Measurements from ENCODE around the gene TH.

DNA sequence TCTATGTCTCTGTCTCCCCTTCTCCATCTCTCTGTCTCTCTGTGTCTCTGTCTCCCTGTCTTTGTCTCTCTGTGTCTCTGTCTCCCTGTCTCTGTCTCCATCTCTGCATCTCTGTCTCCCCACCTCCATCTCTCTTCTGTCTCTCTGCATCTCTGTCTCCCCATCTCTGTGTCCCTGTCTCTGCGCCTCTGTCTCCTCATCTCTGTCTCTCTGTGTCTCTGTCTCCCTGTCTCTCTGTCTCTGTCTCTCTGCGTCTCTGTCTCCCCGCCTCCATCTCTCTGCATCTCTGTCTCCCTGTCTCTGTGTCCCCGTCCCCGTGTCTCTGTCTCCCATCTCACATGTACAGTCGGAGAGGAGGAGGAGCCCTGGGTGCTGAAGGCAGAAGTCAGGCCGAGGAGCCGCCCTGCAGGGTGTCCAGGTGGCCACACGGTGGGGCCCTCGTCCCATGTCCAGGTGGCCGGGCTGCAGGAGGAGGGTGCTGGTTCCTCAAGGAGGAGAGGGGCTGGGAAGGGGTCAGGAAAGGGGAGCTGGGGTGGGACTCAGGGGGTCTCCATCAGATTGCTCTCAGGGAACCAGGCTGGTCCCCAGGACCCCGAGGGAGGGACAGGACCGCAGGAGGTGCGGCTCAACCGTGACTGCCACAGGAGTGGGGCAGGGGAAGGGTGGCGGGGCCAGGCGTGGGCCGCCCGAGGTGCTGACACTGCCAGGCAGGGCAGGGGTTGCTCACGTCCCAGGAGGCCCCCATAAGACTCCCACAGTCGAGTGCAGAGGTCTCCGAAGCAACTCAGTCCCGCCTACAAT is 25.6 kb upstream of the TH start:
- TF ChIP-seq POLR2A (IDR thresholded peaks at IDR 0.05) = no peak
- no peak for TF ChIP-seq POLR2AphosphoS5 (IDR thresholded peaks at IDR 0.05)
- TF ChIP-seq, protein P1, sequence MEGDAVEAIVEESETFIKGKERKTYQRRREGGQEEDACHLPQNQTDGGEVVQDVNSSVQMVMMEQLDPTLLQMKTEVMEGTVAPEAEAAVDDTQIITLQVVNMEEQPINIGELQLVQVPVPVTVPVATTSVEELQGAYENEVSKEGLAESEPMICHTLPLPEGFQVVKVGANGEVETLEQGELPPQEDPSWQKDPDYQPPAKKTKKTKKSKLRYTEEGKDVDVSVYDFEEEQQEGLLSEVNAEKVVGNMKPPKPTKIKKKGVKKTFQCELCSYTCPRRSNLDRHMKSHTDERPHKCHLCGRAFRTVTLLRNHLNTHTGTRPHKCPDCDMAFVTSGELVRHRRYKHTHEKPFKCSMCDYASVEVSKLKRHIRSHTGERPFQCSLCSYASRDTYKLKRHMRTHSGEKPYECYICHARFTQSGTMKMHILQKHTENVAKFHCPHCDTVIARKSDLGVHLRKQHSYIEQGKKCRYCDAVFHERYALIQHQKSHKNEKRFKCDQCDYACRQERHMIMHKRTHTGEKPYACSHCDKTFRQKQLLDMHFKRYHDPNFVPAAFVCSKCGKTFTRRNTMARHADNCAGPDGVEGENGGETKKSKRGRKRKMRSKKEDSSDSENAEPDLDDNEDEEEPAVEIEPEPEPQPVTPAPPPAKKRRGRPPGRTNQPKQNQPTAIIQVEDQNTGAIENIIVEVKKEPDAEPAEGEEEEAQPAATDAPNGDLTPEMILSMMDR (IDR thresholded peaks at IDR 0.05) = peak; percentile 82 to 94

Data from suprapubic skin (tissue), 4 donors.